Activated CD8-positive, alpha-beta memory T cell treated with anti-CD3 and anti-CD28 coated beads for 4 hours (primary cell): Measurements from ENCODE around the gene KRT86.
"Not testable (repeated sequence)": the region's sequence is repeated elsewhere in the genome, so short reads cannot be mapped to it uniquely, and the experiment has no call there.

Experiments used
- DNase-seq, 2 donors: peaks; one replicate each; pipeline ENCODE4 v3.0.0-alpha.2; 2020; ENCODE audit warnings: low read depth in 2 of 2

KRT86 gene

GRCh38 chr12:52291267-52291935, 17.0 kb downstream of the KRT86 start, which contains the start of gene KRT81:
KRT81 (minus strand) TSS chr12:52291534; CDS start chr12:52291465, 69 bp downstream.
- DNase-seq, result no peak

DNA sequence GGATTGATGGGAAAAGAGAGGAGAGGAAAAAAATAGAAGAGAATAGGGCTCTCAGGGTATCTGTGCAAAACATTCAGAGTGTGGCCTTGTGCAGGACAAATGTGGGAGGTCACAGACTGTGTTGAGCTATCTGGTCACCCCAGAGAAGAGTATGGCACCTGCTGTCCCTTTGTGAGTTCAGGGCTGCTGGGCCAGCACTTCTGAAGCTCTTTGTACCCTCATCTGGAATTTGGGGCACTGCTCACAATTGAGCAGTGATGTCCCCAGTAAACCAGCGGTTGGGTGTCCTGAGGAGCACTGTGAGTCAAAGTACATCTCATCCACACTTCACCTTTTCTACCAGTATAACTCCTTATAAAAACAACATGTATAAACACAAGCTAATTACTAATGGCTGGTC, 19.5 kb downstream of the KRT86 start:
- no peak for DNase-seq

DNA sequence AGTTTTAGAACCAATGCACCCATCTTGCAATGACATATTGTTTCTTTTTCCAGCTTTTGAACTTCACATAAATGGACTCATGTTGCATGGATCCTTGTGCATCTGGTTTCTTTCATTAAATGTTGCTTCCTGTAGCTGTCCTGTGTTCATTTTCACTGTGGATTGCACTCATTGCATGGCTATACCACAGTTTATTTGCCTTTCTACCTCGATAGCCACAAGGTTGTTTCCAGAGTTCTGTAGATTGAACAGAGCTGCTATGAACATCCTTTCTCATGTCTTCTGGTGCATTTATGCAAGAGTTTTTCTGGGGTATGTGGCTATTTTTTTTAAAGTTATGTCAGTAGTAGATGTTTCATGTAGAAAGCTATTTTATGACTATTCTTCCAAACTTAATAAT, 20.4 kb downstream of the KRT86 start:
- DNase-seq, result no peak

GRCh38 chr12:52295663-52296062, 21.2 kb downstream of the KRT86 start:
- DNase-seq, result no peak

DNA sequence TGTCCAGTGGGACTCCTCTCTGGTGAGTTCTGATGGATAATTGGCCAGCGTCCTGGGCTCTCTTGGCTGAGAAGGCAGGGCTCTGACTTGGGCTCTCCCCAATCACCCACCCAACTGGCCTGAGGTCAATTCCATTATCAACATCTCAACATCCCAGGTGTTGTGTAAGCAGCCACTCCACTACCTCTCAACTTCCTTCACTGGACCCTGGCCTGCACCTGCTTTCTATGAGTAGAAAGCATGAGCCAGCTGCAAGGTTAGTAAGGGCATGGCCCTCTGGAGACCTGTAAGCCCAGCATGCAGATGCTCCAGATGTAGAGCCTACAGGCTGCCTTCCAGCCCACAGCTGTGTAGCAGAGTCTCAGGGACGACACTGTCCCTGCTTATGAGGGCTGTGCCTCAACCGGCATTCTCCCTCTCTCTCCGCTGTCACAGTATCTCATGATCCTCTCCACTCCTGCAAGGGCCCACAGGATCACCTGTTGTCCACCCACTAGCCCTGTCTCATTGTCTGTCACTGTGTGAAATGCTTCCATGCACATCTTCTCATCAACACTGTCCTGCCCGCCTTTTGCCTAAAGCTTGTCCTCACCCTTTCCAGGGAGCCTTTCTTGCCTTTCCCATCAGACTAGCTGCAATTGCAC, 22.2 kb downstream of the KRT86 start:
- DNase-seq, result no peak

GRCh38 chr12:52298677-52299190, 24.3 kb downstream of the KRT86 start:
- DNase-seq, result no peak

GRCh38 chr12:52300796-52301691, 26.6 kb downstream of the KRT86 start:
- DNase-seq, result no peak

GRCh38 chr12:52301721-52302120, 27.3 kb downstream of the KRT86 start:
- not testable (repeated sequence) for DNase-seq

DNA sequence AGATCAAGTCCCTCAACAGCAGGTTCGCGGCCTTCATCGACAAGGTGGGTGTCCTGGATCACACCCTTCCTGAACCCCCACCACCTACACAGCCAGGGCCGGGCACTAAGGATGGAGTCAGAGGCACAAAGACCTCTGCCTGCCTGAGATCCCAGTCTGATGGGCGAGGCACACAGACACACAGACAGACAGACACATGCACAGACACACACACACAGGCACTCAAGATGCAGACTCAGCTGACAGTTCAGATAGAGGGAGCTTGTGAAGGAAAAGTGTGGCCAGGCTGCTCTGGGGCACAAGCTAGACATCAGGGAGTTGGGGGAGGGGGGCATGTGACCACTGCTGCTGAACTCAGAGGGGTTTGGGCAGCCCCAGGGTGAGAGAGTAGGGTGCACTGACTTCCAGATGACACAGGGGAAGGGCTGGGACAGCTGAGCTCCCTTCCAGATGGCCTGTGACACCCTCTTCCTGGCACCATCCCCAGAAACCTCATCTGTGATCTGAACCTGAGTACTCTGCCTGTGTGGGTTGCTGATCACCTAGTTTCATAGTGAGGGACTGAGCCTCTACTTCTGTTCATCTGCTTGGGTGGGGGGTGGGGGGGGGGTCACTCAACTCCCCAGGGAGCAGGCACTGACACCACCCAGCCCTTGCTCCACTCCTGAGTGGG, 27.9 kb downstream of the KRT86 start:
- not testable (repeated sequence) for DNase-seq

DNA sequence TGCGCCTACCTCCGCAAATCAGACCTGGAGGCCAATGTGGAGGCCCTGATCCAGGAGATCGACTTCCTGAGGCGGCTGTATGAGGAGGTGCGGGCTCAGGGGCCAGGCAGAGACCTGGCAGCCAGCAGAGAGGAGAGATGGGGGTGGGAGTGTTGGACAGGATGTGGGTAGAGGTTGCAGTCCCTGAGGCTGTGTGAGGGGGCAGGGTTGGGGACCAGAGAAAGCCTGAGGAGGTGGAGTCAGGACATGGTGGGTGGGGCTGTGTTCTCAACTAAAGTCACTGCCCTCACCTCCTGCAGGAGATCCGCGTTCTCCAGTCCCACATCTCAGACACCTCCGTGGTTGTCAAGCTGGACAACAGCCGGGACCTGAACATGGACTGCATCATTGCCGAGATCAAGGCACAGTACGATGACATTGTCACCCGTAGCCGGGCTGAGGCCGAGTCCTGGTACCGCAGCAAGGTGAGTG, 30.5 kb downstream of the KRT86 start:
- DNase-seq, result not testable (repeated sequence)

DNA sequence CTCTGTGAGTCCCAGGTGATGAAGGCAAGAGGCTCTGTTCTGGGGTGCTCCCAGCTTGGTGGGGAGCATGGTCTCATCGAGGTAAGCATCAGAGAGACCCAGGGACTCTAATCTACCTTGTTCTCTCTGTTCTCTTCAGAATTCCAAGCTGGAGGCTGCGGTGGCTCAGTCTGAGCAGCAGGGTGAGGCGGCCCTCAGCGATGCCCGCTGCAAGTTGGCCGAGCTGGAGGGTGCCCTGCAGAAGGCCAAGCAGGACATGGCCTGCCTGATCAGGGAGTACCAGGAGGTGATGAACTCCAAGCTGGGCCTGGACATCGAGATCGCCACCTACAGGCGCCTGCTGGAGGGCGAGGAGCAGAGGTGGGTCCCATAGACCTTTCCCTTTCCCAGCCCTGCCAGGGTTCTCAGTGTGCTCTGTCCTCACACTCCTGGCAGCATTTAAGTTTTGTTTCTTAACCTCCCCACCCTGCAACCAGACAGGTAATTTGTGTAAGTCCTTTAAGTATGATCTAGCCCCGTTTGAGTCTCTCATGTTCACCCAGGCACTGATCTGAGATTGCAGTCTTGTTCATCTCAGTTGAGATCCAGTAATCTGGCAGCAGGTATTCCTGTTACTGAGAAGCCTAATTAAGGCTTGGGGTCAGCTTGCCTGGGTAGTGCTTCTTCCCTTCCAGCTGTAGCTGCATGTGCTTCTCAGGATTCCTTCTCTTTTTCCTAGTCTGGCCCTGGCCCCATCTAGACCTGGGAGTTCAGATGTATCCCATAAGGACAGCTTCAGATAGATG, 31.7 kb downstream of the KRT86 start:
- no peak for DNase-seq

DNA sequence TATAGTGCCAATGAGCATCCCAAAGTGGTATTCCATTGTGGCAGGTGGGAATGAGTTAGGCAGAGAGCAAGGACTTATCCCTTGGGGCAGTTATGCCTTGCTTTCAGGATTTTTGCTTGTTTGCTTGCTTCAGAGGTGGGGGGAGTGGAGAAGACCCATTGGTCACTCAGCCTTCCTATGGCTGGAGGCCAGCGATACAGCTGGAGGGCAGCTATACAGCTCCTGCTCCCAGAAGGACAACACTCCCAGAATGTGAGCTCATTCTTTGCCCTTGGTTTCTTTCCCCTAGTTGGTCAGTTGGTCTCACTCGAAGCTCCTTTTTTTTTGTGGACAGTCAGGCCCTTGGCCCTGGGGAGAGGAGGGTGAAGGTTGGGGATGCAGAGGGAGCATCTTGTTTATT, 32.3 kb downstream of the KRT86 start:
- DNase-seq, result no peak

DNA sequence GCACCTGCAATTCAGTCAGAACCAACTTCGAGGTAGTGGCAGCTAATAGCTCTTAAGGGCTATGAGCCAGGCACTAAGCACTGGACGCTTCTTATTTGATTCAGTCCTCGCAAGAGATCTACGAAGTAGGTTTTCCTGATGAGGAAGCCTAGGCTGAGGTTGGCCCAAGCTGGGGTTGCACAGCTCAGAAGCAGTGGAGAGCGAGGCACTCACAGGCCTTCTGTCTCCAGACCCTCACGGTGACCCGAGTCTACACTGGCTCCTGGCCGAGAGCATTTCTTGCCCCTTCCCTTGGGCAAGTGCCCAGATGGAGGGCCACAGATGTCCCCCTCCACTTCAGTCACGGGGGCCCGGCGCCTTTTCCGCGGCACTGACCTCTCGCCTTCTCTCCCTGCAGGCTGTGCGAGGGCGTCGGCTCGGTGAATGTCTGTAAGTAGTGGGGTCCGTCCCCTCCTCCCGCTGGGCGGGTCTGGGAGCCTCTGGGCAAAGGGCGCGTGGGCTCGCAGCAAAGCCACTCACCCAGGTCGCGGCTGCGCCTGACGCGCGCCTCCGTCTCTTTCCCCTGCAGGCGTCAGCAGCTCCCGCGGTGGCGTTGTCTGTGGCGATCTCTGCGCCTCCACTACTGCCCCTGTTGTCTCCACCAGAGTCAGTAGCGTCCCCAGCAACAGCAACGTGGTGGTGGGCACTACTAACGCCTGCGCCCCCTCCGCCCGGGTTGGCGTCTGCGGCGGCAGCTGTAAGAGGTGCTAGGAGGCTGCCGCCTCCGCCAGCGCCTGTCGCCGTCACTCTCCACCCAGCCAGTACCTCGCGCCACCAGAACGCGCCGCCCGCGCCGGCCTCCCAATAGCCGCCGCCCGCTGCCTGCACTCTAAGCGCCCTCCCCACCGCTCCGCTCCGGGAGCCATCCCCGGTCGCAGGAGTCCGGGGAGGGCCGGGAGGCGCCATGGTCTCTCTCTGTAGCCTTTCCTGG, 33.7 kb downstream of the KRT86 start:
- peak in 1 of 2 donors; percentile 8 for DNase-seq

DNA sequence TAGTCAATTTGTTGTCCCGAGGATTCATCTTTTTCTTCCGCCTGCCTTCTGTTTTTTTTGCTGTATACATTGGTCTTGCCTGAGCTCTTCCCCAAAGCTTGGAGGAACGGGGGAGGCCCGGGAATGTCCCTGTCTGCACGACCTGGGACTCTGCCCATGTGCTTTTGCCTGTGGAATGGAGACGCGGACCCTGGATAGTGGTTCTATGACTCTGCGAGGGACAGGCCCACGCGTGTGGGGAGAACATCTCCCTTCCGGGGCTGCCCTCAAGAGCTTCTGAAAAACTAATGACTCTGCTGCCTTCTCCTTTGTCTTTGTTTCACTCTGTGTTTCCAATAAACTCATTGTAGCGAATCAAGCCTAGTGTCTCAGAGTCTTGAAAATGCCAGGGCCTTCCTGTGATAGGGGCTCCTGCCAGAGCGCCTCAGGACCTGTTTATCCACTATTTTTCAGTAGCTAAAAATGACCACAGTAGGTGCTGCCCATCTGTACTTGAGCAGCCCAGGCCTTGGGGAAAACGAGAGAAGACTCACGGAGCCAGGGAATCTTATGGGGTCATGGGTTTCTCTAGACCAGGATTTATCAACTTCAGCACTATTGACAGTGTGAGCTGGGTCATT, 34.5 kb downstream of the KRT86 start:
- DNase-seq, result no peak

- DNase-seq, result no peak
Measured at GRCh38 chr12:52310622-52311284, 36.3 kb downstream of the KRT86 start.

DNA sequence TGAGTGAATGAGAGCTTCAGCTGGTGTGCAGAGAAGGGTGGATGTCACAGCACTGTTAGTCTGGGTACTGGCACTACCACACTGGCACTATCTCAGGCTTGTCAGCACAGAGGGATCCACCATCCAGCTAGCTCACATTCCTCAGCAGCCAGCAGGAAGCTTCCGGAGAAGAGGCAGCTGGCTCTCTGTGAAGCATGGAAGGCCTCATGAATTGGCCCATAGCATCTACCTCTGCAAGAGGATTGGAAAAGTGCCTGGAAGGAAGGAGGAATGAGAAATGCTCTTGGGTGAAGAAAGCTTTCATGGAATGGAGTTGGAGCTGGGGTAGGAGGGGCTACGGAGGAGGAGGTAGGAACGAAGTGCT, 36.8 kb downstream of the KRT86 start:
- no peak for DNase-seq

GRCh38 chr12:52312086-52312485, 37.6 kb downstream of the KRT86 start:
- DNase-seq, result no peak

DNA sequence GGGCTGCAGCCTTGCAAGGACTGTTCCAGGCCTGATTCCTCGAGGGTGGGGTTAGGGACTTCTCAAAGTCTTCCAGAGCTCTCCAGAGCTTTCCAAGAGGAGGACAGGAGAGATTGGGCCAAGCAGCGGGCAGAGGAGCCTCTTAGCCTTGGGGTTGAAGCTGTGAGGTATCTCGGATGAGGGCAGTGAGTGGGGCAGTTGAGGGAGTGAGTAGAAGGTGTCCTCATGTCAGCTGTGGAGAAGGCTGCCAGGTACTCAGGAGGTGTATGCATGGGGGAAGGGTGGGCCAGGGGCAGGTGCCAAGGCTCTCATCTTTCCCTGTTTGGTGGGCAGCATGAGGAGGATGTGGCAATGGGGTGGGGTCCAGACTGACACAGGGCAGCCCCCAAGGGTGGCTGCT, 39.0 kb downstream of the KRT86 start:
- no peak for DNase-seq

- DNase-seq, result no peak
Measured at GRCh38 chr12:52313926-52314325, 39.5 kb downstream of the KRT86 start.
